Fibroblast of pulmonary artery (primary cell): Measurements from ENCODE around the gene GAPVD1.

ENCODE experiments used
- DNase-seq: peaks from one replicate; pipeline ENCODE4 v3.0.0-alpha.2; 2010; ENCODE audit warnings: low read depth
- H3K4me3 ChIP-seq: replicated peaks from 2 replicates; pipeline ENCODE4 v1.5.1; 2011; ENCODE audit warnings: low read depth, mild to moderate bottlenecking, control low read depth, low read length, moderate library complexity
- TF ChIP-seq, protein P1 (sequence below): IDR thresholded peaks from 2 replicates; pipeline ENCODE4 v1.5.1; 2011; ENCODE audit warnings: mild to moderate bottlenecking, control low read depth, low read length, inconsistent platforms; ENCODE audit errors: missing control alignments

GAPVD1 gene

DNA sequence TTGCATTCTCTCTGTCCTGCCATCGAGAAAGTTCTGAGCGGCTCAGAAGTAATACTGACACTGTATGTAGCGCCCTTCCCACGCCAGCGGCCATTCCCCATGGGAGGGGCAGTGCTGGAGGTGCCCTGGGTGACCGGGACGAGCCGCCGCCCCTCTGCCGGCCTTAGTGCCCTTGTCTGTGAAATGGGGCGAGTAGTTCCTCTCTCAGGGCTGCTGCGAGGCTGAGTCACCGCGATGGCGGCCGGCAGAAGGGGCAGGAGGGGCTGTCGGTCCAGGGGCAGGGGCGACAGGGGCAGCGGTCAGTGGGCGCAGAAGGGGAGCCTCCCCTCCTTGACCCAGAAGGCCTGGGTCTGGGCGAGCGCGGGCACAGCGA lies 148.9 kb downstream of the GAPVD1 start:
- TF ChIP-seq, protein P1, sequence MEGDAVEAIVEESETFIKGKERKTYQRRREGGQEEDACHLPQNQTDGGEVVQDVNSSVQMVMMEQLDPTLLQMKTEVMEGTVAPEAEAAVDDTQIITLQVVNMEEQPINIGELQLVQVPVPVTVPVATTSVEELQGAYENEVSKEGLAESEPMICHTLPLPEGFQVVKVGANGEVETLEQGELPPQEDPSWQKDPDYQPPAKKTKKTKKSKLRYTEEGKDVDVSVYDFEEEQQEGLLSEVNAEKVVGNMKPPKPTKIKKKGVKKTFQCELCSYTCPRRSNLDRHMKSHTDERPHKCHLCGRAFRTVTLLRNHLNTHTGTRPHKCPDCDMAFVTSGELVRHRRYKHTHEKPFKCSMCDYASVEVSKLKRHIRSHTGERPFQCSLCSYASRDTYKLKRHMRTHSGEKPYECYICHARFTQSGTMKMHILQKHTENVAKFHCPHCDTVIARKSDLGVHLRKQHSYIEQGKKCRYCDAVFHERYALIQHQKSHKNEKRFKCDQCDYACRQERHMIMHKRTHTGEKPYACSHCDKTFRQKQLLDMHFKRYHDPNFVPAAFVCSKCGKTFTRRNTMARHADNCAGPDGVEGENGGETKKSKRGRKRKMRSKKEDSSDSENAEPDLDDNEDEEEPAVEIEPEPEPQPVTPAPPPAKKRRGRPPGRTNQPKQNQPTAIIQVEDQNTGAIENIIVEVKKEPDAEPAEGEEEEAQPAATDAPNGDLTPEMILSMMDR = no peak
- no peak overlapping the region for H3K4me3 ChIP-seq
- DNase-seq = no peak

DNA sequence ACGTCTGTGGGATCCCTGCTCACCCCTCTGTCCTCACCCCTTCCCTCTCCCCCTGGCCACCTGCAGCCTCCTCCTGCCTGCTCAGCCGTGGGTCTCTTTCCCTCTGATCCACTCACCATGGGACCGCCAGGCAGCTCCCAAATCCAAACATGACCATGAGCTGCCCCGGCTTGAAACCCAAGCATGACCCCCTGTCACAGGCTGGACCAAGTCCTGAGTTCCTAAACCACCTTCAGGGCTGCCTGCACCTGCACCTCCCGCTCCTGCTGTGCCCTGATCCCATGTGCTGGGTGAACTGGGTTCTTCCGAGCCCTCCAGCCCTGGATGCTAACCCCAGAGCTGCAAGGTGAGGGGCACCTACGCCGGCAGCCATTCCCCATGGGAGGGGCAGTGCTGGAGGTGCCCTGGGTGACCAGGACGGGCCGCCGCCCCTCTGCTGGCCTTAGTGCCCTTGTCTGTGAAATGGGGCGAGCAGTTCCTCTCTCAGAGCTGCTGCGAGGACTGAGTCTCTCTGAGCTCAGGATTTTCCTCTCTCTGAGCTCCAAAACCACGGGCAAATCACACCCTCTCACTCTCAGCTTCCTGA lies 149.6 kb downstream of the GAPVD1 start:
- no peak overlapping the region for H3K4me3 ChIP-seq
- TF ChIP-seq, protein P1 = no peak
- DNase-seq = no peak

DNA sequence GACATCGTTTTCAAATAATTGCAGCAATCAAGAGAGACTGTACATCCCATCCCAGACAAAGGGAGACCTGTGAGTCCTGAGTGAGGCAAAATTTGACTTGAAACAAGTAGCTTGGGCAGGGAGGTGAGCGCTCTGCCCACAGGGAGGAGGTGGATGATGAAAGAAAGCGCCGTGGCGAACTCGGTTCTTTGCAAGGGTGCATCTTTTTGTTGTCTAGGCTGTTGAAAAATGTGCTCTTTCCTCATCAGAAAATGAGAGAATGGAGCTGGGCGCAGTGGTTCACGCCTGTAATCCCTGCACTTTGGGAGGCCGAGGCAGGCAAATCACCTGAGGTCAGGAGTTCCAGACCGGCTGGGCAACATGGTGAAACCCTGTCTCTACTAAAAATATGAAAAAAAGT lies 150.5 kb downstream of the GAPVD1 start:
- TF ChIP-seq, protein P1 = no peak
- H3K4me3 ChIP-seq = no peak overlapping the region
- DNase-seq = no peak

DNA sequence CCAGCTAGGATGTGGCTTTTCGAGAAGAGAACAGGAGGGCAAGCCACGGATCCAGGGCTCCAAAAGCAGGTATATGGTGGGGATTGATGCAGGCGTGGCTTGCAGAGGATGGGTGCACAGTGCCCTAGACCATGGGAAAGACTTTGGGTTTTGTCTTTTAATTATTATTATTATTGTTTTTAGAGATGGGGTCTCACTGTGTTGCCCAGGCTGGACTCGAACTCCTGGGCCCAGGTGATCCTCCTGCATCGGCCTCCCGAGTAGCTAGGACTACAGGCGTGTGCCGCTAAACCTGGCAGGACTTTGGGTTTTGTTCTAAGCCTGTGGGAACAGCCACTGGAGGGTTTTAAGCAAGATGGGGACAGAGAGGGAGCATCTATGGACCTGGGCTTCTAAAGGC lies 152.0 kb downstream of the GAPVD1 start:
- TF ChIP-seq, protein P1 = no peak
- DNase-seq = no peak
- H3K4me3 ChIP-seq = no peak overlapping the region

DNA sequence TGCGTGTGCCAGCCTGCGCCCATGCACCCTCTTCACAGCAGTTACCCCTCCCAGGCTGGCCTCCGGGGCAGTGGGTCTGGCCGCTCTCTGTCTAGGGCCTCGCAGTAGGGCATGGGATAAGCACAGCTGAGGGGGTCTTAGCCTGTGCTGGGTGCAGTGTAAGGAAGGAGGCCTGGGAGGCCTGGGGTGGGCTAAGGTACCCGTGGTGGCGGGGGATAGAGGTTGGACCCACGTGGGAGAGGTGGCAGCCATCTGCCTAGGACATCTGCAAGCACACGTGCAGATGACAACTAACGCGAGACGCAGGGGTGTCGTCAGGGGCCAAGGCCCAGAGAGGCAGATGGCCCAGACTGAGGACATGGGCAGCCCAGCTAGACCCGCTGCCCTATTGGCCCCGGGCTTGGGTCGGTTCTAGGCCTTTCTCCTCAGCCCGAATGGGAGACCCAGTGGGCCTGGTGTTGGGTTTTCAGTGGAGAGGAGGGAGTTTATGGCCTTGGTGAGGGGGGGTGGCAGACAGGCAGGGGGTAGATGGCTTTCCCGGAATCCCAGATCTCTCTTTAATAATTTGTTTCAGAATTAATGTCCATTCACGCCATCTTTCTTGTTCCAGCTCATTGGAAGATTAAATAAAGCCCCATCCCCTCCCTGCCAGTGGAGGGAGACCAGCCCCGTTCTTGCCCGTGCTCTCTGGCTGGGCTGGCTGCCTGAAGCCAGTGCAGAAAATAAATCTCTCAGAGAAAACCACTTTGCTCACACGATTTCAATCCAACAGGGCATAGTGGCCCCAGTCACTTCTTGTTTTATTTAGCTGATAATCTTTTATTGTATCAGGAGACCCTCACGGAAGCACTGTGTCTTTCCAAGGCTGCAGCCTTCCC lies 154.2 kb downstream of the GAPVD1 start:
- no peak for DNase-seq
- TF ChIP-seq, protein P1 = no peak
- H3K4me3 ChIP-seq = no peak overlapping the region

DNA sequence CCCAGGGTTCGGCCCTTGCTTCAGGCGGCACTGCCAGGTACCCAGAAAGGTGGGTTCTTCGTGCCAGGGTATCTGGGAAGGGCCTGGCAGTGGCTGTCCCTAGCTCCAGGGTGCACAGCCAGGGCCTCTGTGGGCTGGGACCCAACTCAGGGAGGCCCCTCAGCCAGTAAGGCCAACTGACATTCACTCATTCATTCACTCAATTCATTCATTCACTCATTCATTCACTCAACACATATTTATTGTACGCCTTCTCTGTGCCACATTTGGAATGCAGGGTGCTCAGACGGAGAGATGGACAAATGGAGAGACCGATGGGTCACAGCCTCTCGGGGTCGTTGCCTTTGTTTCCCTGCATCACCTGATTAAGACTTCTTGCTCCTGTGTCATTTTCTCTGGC lies 154.9 kb downstream of the GAPVD1 start:
- TF ChIP-seq, protein P1 = no peak
- no peak overlapping the region for H3K4me3 ChIP-seq
- no peak for DNase-seq
